ENCODE measurements around the gene NDUFA11. TPM values are rescaled to one million over a fixed set of nuclear protein-coding genes. Genes with fewer than 3 reads are reported as not detected.
"Not testable (repeated sequence)": the region's sequence is repeated elsewhere in the genome, so short reads cannot be mapped to it uniquely, and the experiment has no call there.

Gene NDUFA11
- total RNA-seq, 2 donors from 2014 or later: 242 to 269 TPM

- H3K36me3 ChIP-seq (ENCODE audit: control insufficient read depth, insufficient read depth, low read length): no peaks in the 10 kb centered on the region
- no peaks in the 10 kb centered on the region for H3K9me3 ChIP-seq (ENCODE audit: control insufficient read depth, low read length)
- H3K4me1 Mint-ChIP-seq: peaks cover 3% of the 10 kb centered on the region
- no peaks in the 10 kb centered on the region for H3K4me1 ChIP-seq (ENCODE audit: control insufficient read depth, insufficient read depth, low read length)
- peaks cover 2% of the 10 kb centered on the region for H3K27me3 Mint-ChIP-seq (ENCODE audit: insufficient read depth)
- no peak for TF ChIP-seq CTCF (conservative IDR thresholded peaks at IDR 0.05)
- 88 to 92% methylated on average over 14 to 17 of the region's 17 CpGs for WGBS, 2 experiments (ENCODE audit: insufficient coverage in 1 of 2, insufficient read length in 1 of 2)
- H3K27me3 ChIP-seq (ENCODE audit: control insufficient read depth, insufficient read depth, low read length, poor library complexity, severe bottlenecking): no peaks in the 10 kb centered on the region
- H3K27ac Mint-ChIP-seq: no peak overlapping the region
- no peak overlapping the region for H3K4me3 Mint-ChIP-seq
- H3K9me3 Mint-ChIP-seq: no peaks in the 10 kb centered on the region
- no peak overlapping the region for H3K9ac ChIP-seq (ENCODE audit: extremely low read depth, low read length, poor library complexity, severe bottlenecking)
- no peak overlapping the region for H3K4me3 ChIP-seq (ENCODE audit: low read length)
- no peak for DNase-seq
- no peaks in the 10 kb centered on the region for H3K36me3 Mint-ChIP-seq (ENCODE audit: low read depth)
- no peak overlapping the region for H3K27ac ChIP-seq (ENCODE audit: low read depth, low read length)
Measured at GRCh38 chr19:5889288-5889971, 14.2 kb downstream of the NDUFA11 start.

- H3K4me3 ChIP-seq (ENCODE audit: low read length); H3K4me1 Mint-ChIP-seq; H3K4me3 Mint-ChIP-seq; H3K9ac ChIP-seq (ENCODE audit: extremely low read depth, low read length, poor library complexity, severe bottlenecking); H3K9me3 Mint-ChIP-seq; H3K36me3 Mint-ChIP-seq (ENCODE audit: low read depth); H3K27me3 Mint-ChIP-seq (ENCODE audit: insufficient read depth); H3K9me3 ChIP-seq (ENCODE audit: control insufficient read depth, low read length); H3K4me1 ChIP-seq (ENCODE audit: control insufficient read depth, insufficient read depth, low read length); H3K27ac Mint-ChIP-seq; DNase-seq; H3K36me3 ChIP-seq (ENCODE audit: control insufficient read depth, insufficient read depth, low read length); H3K27ac ChIP-seq (ENCODE audit: low read depth, low read length); H3K27me3 ChIP-seq (ENCODE audit: control insufficient read depth, insufficient read depth, low read length, poor library complexity, severe bottlenecking): not testable (repeated sequence)
- WGBS, 2 experiments (ENCODE audit: insufficient coverage in 1 of 2, insufficient read length in 1 of 2): 79 to 86% methylated on average over 7 to 11 of the region's 11 CpGs
Measured at GRCh38 chr19:5884065-5884811, 19.4 kb downstream of the NDUFA11 start.

GRCh38 chr19:5883157-5883873, 20.3 kb downstream of the NDUFA11 start:
- H3K4me1 ChIP-seq (ENCODE audit: control insufficient read depth, insufficient read depth, low read length); H3K4me3 Mint-ChIP-seq; H3K4me3 ChIP-seq (ENCODE audit: low read length); H3K36me3 Mint-ChIP-seq (ENCODE audit: low read depth); H3K27me3 ChIP-seq (ENCODE audit: control insufficient read depth, insufficient read depth, low read length, poor library complexity, severe bottlenecking); H3K9ac ChIP-seq (ENCODE audit: extremely low read depth, low read length, poor library complexity, severe bottlenecking); H3K9me3 ChIP-seq (ENCODE audit: control insufficient read depth, low read length); H3K4me1 Mint-ChIP-seq; H3K27ac ChIP-seq (ENCODE audit: low read depth, low read length); DNase-seq; H3K27me3 Mint-ChIP-seq (ENCODE audit: insufficient read depth); H3K36me3 ChIP-seq (ENCODE audit: control insufficient read depth, insufficient read depth, low read length); H3K9me3 Mint-ChIP-seq; H3K27ac Mint-ChIP-seq: not testable (repeated sequence)
- 91 to 94% methylated on average over 5 to 11 of the region's 13 CpGs for WGBS, 2 experiments (ENCODE audit: insufficient coverage in 1 of 2, insufficient read length in 1 of 2)

- Histone ChIP-seq H3K9ac (ENCODE audit: extremely low read depth, low read length, poor library complexity, severe bottlenecking) (no peak overlapping the region), H3K4me3 (ENCODE audit: low read length) (no peak overlapping the region), H3K4me1 (ENCODE audit: control insufficient read depth, insufficient read depth, low read length) (no peaks in the 10 kb centered on the region), H3K27me3 (ENCODE audit: control insufficient read depth, insufficient read depth, low read length, poor library complexity, severe bottlenecking) (no peaks in the 10 kb centered on the region), H3K36me3 (ENCODE audit: control insufficient read depth, insufficient read depth, low read length) (no peaks in the 10 kb centered on the region), H3K27ac (ENCODE audit: low read depth, low read length) (no peak overlapping the region), H3K9me3 (ENCODE audit: control insufficient read depth, low read length) (no peaks in the 10 kb centered on the region)
- no peak for TF ChIP-seq CTCF (conservative IDR thresholded peaks at IDR 0.05)
- no peak overlapping the region for H3K27ac Mint-ChIP-seq
- H3K27me3 Mint-ChIP-seq (ENCODE audit: insufficient read depth): no peaks in the 10 kb centered on the region
- H3K9me3 Mint-ChIP-seq: no peaks in the 10 kb centered on the region
- H3K36me3 Mint-ChIP-seq (ENCODE audit: low read depth): no peaks in the 10 kb centered on the region
- WGBS, 2 experiments (ENCODE audit: insufficient coverage in 1 of 2, insufficient read length in 1 of 2): 77 to 91% methylated on average over 4 to 9 of the region's 9 CpGs
- H3K4me3 Mint-ChIP-seq: no peak overlapping the region
- H3K4me1 Mint-ChIP-seq: peaks cover 10% of the 10 kb centered on the region
- no peak for DNase-seq
Measured at GRCh38 chr19:5882421-5882968, 21.1 kb downstream of the NDUFA11 start.
